Epithelial cell of prostate (primary cell): Measurements from ENCODE around the gene TBCC.
"Not testable (repeated sequence)": the region's sequence is repeated elsewhere in the genome, so short reads cannot be mapped to it uniquely, and the experiment has no call there.

Experiments used
- DNase-seq: peaks from one replicate; pipeline ENCODE4 v3.0.0-alpha.2; 2011; ENCODE audit warnings: low read depth, low spot score
- H3K27ac ChIP-seq: fragments of 450-650 bp; 2 replicates; pipeline ENCODE4 v1.5.1; 2017; ENCODE audit warnings: mild to moderate bottlenecking

TBCC gene

DNA sequence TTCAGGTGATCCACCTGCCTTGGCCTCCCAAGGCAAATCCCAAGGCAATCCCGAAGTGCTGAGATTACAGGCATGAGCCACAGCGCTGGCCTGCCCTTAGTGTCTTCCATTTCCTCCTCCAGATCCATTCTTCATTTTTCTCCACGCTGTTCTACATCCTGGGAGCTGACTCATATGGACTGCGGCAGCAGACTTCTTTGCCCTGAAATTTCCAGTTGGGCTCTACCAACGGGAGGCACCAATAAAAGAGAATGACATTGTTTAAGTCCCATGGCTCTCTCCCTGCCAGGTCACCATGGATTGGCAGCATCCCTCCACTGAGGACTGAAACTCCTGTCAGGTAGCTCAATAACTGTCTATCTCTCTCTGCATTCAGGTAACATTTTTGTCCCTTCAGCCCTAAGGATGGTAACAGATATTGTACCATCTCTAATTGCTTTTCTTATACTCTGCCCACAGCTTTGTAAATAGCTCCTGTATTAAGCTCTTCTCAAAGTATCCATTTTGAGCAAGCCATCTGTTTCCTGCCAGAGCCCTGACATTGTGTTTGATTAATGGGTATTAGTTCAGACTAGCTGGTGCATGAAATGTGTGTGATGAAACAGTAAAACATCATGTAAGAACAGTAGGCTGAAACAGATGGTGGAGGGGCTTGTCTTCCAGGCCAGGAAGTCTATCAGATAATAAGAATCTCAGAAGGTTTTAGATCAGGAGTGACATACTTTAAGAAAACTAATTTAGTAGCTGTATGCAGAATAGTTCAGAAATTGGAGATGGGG lies 3.6 kb downstream of the TBCC start:
- DNase-seq = peak; percentile 56
- H3K27ac ChIP-seq = peak overlapping the region; percentile 89

GRCh38 chr6:42740725-42741124 lies 5.2 kb downstream of the TBCC start:
- DNase-seq = no peak
- H3K27ac ChIP-seq = no peak overlapping the region

- H3K27ac ChIP-seq = no peak overlapping the region
- no peak for DNase-seq
These were observed 9.9 kb downstream of the TBCC start for GRCh38 chr6:42735976-42736375.

- not testable (repeated sequence) for H3K27ac ChIP-seq, DNase-seq
These were observed 11.9 kb downstream of the TBCC start for GRCh38 chr6:42733867-42734481.

GRCh38 chr6:42729731-42730130 lies 16.2 kb downstream of the TBCC start:
- no peak for DNase-seq
- no peak overlapping the region for H3K27ac ChIP-seq

- H3K27ac ChIP-seq = no peak overlapping the region
- DNase-seq = no peak
These were observed 18.3 kb downstream of the TBCC start for GRCh38 chr6:42727627-42728026.

DNA sequence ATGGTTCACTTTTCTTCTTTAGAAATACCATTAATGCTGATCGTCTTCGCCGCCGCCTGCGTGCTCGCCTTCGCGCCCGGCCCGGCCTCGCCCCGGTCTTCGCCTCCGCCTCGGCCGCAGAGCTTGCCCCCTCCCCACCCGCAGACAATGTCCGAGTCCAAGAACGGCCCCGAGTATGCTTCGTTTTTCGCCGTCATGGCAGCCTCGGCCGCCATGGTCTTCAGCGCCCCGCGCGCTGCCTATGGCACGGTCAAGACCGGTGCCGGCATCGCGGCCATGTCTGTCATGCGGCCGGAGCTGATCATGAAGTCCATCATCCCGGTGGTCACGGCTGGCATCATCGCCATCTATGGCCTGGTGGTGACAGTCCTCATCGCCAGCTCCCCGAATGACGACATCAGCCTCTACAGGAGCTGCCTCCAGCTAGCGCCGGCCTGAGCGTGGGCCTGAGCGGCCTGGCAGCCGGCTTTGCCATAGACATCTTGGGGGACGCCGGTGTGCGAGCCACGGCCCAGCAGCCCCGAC lies 18.8 kb downstream of the TBCC start:
- no peak for DNase-seq
- H3K27ac ChIP-seq = no peak overlapping the region

- no peak for DNase-seq
- H3K27ac ChIP-seq = no peak overlapping the region
These were observed 19.3 kb downstream of the TBCC start for GRCh38 chr6:42726485-42727086.

- no peak for DNase-seq
- H3K27ac ChIP-seq = no peak overlapping the region
These were observed 19.9 kb downstream of the TBCC start for GRCh38 chr6:42726026-42726425.

GRCh38 chr6:42724825-42725224 lies 21.1 kb downstream of the TBCC start:
- no peak for DNase-seq
- H3K27ac ChIP-seq = no peak overlapping the region

DNA sequence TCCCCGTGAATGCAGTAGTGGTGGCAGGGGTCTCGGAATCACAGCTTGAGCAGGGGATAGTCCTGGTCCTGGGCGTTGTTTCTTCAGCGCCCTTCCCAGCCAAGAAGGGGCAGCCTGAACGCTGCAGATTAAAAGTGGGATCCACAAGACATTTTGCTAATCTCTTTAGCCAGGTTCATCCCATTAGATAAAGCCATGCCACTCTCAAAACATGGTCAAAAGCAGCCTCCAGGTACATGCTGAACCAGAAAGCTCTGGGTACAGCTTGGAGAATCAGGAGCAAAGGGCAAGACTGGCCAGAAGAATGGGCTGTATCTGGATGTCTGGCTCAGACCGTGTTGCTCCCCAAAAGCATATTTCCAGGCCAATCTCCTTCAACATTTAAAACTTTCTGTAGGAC lies 23.4 kb downstream of the TBCC start, which contains the start of gene PRPH2:
PRPH2 (minus strand) TSS at position 101 of the 400 bp plus-strand sequence. CDS start 263 bp downstream, outside the sequence.
- no peak within 1 kb of the TSS for H3K27ac ChIP-seq
- DNase-seq = no peak

- H3K27ac ChIP-seq = no peak overlapping the region
- DNase-seq = no peak
These were observed 25.2 kb downstream of the TBCC start for GRCh38 chr6:42720739-42721138.

DNA sequence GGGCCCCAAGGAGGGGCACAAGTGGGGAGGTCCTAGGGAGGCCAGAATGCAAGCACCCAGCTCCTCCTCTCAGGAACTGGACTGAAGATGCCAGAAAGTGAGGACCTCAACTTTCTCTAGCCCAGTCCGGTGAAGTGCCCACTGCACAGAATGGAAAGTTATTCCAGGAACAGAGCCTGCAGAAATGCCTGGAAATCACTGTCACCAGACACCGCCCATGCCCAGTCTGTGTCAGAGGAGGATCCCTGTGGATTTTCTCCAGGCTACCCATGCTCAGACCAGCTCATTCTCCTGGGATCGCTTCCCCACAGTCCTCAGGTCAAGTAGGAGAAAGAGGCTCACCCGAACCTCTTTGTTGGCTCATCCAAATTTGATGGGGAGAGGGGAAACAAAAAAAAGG lies 30.0 kb downstream of the TBCC start:
- H3K27ac ChIP-seq = no peak overlapping the region
- DNase-seq = no peak

GRCh38 chr6:42714098-42714761 lies 31.7 kb downstream of the TBCC start:
- no peak overlapping the region for H3K27ac ChIP-seq
- DNase-seq = no peak

- DNase-seq = no peak
- H3K27ac ChIP-seq = no peak overlapping the region
These were observed 34.0 kb downstream of the TBCC start for GRCh38 chr6:42711930-42712329.

DNA sequence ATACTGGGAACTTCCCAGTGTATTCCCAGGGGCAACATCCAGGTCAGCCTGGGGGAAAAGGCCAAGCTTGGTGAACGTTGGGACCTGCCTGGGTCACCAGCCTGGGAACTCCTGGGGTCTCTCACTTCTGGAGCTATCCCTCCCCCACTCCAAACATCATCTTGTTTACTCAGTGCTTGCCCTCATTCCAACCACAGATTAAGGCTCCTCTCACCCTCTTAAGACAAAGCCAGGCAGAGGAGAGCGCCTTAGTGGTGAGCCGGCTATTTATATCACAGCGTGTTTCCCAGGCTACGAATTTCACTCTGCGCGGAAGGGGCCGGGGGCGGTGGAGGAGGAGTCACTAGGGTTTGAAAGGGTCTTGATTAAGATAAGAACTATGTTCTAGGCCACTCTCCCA lies 35.6 kb downstream of the TBCC start:
- H3K27ac ChIP-seq = no peak overlapping the region
- DNase-seq = no peak

DNA sequence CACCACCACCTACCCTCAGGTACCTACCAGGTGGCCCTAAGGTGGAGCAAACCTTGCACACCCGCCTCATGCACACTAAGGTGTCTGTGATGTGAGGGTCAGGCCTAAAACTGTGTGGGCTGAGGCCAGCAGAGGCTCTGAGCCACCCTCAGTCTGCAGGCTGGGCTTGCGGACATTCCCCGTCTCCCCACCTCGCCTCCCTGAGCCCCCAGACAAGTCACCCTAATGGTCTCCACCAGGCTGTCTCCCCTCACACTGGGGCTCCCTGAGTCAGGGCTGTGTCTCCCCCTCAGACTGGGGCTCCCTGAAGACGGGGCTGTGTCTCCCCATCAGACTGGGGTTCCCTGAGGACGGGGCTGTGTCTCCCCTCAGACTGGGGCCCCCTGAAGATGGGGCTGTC lies 36.0 kb downstream of the TBCC start:
- H3K27ac ChIP-seq = no peak overlapping the region
- no peak for DNase-seq

- no peak overlapping the region for H3K27ac ChIP-seq
- no peak for DNase-seq
These were observed 37.8 kb downstream of the TBCC start for GRCh38 chr6:42708096-42708495.

GRCh38 chr6:42707595-42707994 lies 38.3 kb downstream of the TBCC start:
- DNase-seq = no peak
- H3K27ac ChIP-seq = no peak overlapping the region

- no peak for DNase-seq
- H3K27ac ChIP-seq = no peak overlapping the region
These were observed 40.9 kb downstream of the TBCC start for GRCh38 chr6:42704937-42705374.
